H9 (cell line): ENCODE data around the gene CHRNA4. TPM values are rescaled to one million over a fixed set of nuclear protein-coding genes. Genes with fewer than 3 reads are reported as not detected.

Source experiments
- DNase-seq: peaks from one replicate; pipeline ENCODE4 v3.0.0-alpha.2; 2017
- H2AFZ ChIP-seq: one replicate; pipeline ENCODE4 v1.6.1; 2013; ENCODE audit warnings: mild to moderate bottlenecking, low read length, control low read depth, moderate library complexity
- H2AK5ac ChIP-seq: 2 replicates; pipeline ENCODE4 v1.6.1; 2013; ENCODE audit warnings: low read length, control low read depth, mixed read lengths; ENCODE audit not compliant: insufficient read length
- H2BK120ac ChIP-seq: one replicate; pipeline ENCODE4 v1.6.1; 2013; ENCODE audit warnings: low read depth, mild to moderate bottlenecking, low read length, control low read depth, inconsistent platforms; ENCODE audit not compliant: poor library complexity, severe bottlenecking
- H2BK12ac ChIP-seq: 2 replicates; pipeline ENCODE4 v1.6.1; 2013; ENCODE audit warnings: low read length, control low read depth, mixed read lengths, low read depth; ENCODE audit not compliant: insufficient read length
- H2BK15ac ChIP-seq: 2 replicates; pipeline ENCODE4 v1.6.1; 2013; ENCODE audit warnings: low read depth, low read length, control low read depth
- H2BK20ac ChIP-seq: one replicate; pipeline ENCODE4 v1.6.1; 2013; ENCODE audit warnings: low read depth, mild to moderate bottlenecking, low read length, control low read depth, inconsistent platforms; ENCODE audit not compliant: poor library complexity, severe bottlenecking
- H2BK5ac ChIP-seq: 2 replicates; pipeline ENCODE4 v1.6.1; 2013; ENCODE audit warnings: low read length, control low read depth, mixed read lengths; ENCODE audit not compliant: insufficient read length
- H3K14ac ChIP-seq: 2 replicates; pipeline ENCODE4 v1.6.1; 2013; ENCODE audit warnings: low read length, control low read depth; ENCODE audit not compliant: insufficient read depth
- H3K18ac ChIP-seq: 2 replicates; pipeline ENCODE4 v1.6.1; 2013; ENCODE audit warnings: low read depth, mild to moderate bottlenecking, mixed read lengths, low read length, control low read depth; ENCODE audit not compliant: insufficient read length
- H3K23ac ChIP-seq: 2 replicates; pipeline ENCODE4 v1.6.1; 2013; ENCODE audit warnings: low read length, control low read depth, mixed read lengths, low read depth; ENCODE audit not compliant: insufficient read length
- H3K23me2 ChIP-seq: 2 replicates; pipeline ENCODE4 v1.6.1; 2013; ENCODE audit warnings: low read depth, mild to moderate bottlenecking, mixed read lengths, low read length, control low read depth; ENCODE audit not compliant: insufficient read length, poor library complexity, severe bottlenecking
- H3K27ac ChIP-seq: 2 replicates; pipeline ENCODE4 v1.5.1; 2013; ENCODE audit warnings: low read length, control low read depth, mixed read lengths, low read depth; ENCODE audit not compliant: insufficient read length
- H3K27me3 ChIP-seq: 2 replicates; pipeline ENCODE4 v1.6.1; 2013; ENCODE audit warnings: low read length, control low read depth, inconsistent platforms; ENCODE audit not compliant: insufficient read depth
- H3K4ac ChIP-seq: 2 replicates; pipeline ENCODE4 v1.6.1; 2013; ENCODE audit warnings: low read depth, mild to moderate bottlenecking, control low read depth, inconsistent platforms, low read length, moderate library complexity
- H3K4me1 ChIP-seq: 2 replicates; pipeline ENCODE4 v1.6.1; 2013; ENCODE audit warnings: low read length, control low read depth, inconsistent platforms; ENCODE audit not compliant: insufficient read depth
- H3K4me2 ChIP-seq: 2 replicates; pipeline ENCODE4 v1.6.1; 2013; ENCODE audit warnings: low read length, control low read depth, mixed read lengths; ENCODE audit not compliant: insufficient read length, insufficient read depth
- H3K56ac ChIP-seq: 2 replicates; pipeline ENCODE4 v1.6.1; 2013; ENCODE audit warnings: low read depth, mild to moderate bottlenecking, mixed read lengths, low read length, control low read depth; ENCODE audit not compliant: insufficient read length
- H3K79me1 ChIP-seq: 2 replicates; pipeline ENCODE4 v1.6.1; 2013; ENCODE audit warnings: low read depth, mild to moderate bottlenecking, moderate library complexity, low read length, control low read depth, inconsistent platforms; ENCODE audit not compliant: insufficient read depth, poor library complexity, severe bottlenecking
- H3K79me2 ChIP-seq: 2 replicates; pipeline ENCODE4 v1.6.1; 2013; ENCODE audit warnings: low read length, control low read depth, inconsistent platforms; ENCODE audit not compliant: insufficient read depth
- H3K9ac ChIP-seq: 2 replicates; pipeline ENCODE4 v1.6.1; 2013; ENCODE audit warnings: low read length, control low read depth, mixed read lengths; ENCODE audit not compliant: insufficient read length; ENCODE audit errors: extremely low read depth
- H3K9me3 ChIP-seq: one replicate; pipeline ENCODE4 v1.6.1; 2013; ENCODE audit warnings: low read depth, low read length, inconsistent platforms; ENCODE audit not compliant: control insufficient read depth
- H3T11ph ChIP-seq: one replicate; pipeline ENCODE4 v1.6.1; 2013; ENCODE audit warnings: mild to moderate bottlenecking, low read length, control low read depth, inconsistent platforms
- H4K20me1 ChIP-seq: one replicate; pipeline ENCODE4 v1.6.1; 2013; ENCODE audit not compliant: control insufficient read depth, insufficient read length, insufficient read depth
- H4K5ac ChIP-seq: 2 replicates; pipeline ENCODE4 v1.6.1; 2013; ENCODE audit warnings: low read depth, mild to moderate bottlenecking, mixed read lengths, low read length, control low read depth; ENCODE audit not compliant: insufficient read length
- H4K8ac ChIP-seq: replicated peaks from 2 replicates; pipeline ENCODE4 v1.6.1; 2013; ENCODE audit warnings: low read length, control low read depth, mixed read lengths, low read depth; ENCODE audit not compliant: insufficient read length
- H4K91ac ChIP-seq: 2 replicates; pipeline ENCODE4 v1.6.1; 2013; ENCODE audit warnings: low read depth, mild to moderate bottlenecking, moderate library complexity, mixed read lengths, low read length, control low read depth; ENCODE audit not compliant: insufficient read length
- H3K27ac Mint-ChIP-seq, 3 experiments: 2 replicates in 2 of 3; 3 replicates in 1 of 3; pipeline ENCODE4 v1.8.0; 2020 to 2021; ENCODE audit warnings: mixed read lengths in 3 of 3, mild to moderate bottlenecking in 1 of 3, moderate library complexity in 1 of 3
- H3K27me3 Mint-ChIP-seq: 2 replicates; pipeline ENCODE4 v1.8.0; 2021; ENCODE audit warnings: low read depth, mild to moderate bottlenecking, moderate library complexity, mixed read lengths
- H3K36me3 Mint-ChIP-seq, 3 experiments: 2 replicates in 2 of 3; 3 replicates in 1 of 3; pipeline ENCODE4 v1.8.0; 2020 to 2021; ENCODE audit warnings: low read depth in 3 of 3, mixed read lengths in 3 of 3; ENCODE audit not compliant: insufficient read depth in 1 of 3
- H3K4me1 Mint-ChIP-seq, 2 experiments: 2 replicates each; pipeline ENCODE4 v1.8.0; 2020; ENCODE audit warnings: mixed read lengths in 2 of 2
- H3K4me3 Mint-ChIP-seq, 2 experiments: 2 replicates in 1 of 2; 3 replicates in 1 of 2; pipeline ENCODE4 v1.8.0; 2020 to 2021; ENCODE audit warnings: mild to moderate bottlenecking in 2 of 2, mixed read lengths in 2 of 2, moderate library complexity in 1 of 2
- H3K9me3 Mint-ChIP-seq, 2 experiments: 2 replicates in 1 of 2; 3 replicates in 1 of 2; pipeline ENCODE4 v1.8.0; 2020; ENCODE audit warnings: mild to moderate bottlenecking in 2 of 2, mixed read lengths in 2 of 2, moderate library complexity in 1 of 2
- WGBS: extraction: QIAGEN DNeasy Blood & Tissue Kit; methylation state at CpG from one replicate; pipeline ENCODE4 v1.1.7; 2013; ENCODE audit warnings: missing lambda C conversion rate, low lambda C conversion rate, mixed read lengths; ENCODE audit not compliant: insufficient read length; ENCODE audit errors: extremely low coverage; 5-methylcytosine and 5-hydroxymethylcytosine counted together
- total RNA-seq: library from RNA; stranded (reverse); gene quantifications from 2 replicates; pipeline ENCODE4 v1.2.1, GENCODE V29; 2021
- TF ChIP-seq, protein P1 (sequence below): fragments of 200-600 bp; sonication (generic); conservative IDR thresholded peaks from 3 replicates; pipeline ENCODE4 v1.8.0; 2021; ENCODE audit warnings: antibody characterized with exemption, mild to moderate bottlenecking

CHRNA4 gene
- total RNA-seq, 1 experiment from 2014 or later: 2.5 TPM

DNA sequence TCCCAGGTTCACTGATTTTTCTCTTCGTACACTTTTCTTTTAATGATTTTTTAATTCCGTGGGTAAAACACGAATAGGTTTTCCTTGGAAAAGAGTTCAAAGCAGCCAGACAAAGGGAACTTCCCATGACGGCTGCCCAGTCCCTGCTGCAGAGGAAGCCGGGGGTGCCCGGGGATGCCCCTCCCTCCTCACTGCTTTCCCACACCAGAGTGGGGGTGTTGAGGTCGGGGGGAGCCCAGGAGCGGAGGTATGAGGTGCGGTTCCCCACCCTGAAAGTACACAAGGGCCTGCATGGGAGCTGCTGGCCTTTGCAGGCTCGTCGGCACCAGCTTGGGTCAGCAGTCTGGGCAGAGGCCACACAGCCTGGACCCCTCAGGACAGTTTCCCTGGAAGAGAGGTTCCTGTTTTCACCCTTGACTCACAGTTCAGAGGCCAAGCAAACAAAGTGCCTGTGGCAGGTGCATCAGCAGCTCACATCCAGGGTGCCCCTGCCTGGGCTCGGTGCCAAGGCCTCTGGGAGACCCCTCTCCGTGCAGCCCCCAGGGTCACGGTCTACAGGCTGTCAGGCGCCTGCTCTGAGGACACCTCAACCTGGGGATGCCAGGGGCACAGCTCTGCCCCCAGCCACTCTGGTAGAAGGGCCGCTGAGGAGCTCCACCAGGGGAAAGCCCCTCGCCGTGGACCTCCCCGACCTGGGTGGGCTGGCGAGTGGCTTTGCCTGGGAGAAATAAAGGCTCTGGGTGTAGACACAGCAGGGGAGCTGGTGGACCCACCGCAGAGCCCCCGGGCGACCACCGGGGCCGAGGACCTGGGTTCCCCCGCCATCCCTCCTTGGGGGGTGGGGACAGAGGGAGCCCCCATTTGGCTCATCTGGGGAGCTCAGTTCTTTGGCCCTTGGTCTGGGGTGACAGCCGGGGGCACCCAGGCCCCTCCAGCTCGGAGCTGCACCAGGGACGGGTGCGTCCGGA is 15.4 kb upstream of the CHRNA4 start:
- Histone ChIP-seq H3K23me2 (no peaks in the 10 kb centered on the region), H4K91ac (no peak overlapping the region), H4K5ac (no peak overlapping the region), H2BK20ac (no peak overlapping the region), H3K9me3 (no peaks in the 10 kb centered on the region), H2AK5ac (no peak overlapping the region), H3K4me1 (peaks cover 4% of the 10 kb centered on the region; the same call in 1 of the 2 replicates), H3K79me1 (no peaks in the 10 kb centered on the region), H2BK12ac (no peak overlapping the region), H2BK15ac (no peak overlapping the region), H4K8ac (no peak overlapping the region), H3K14ac (no peak overlapping the region), H3K56ac (no peak overlapping the region), H3K27me3 (no peaks in the 10 kb centered on the region), H3K23ac (no peak overlapping the region), H3K4me2 (no peak overlapping the region), H3K9ac (no peak overlapping the region), H3K18ac (no peak overlapping the region), H3K79me2 (no peaks in the 10 kb centered on the region), H2BK5ac (no peak overlapping the region), H2BK120ac (no peak overlapping the region), H4K20me1 (no peaks in the 10 kb centered on the region), H3K4ac (no peak overlapping the region), H3T11ph (no peak overlapping the region), H2AFZ (no peak overlapping the region), H3K27ac (no peak overlapping the region)
- no peak for DNase-seq
- Mint-ChIP-seq H3K27me3 (no peaks in the 10 kb centered on the region; the same call in none of the 2 replicates), H3K4me3 (no peak overlapping the region; a peak in 1 of 5 replicates), H3K4me1 (peaks cover 12 to 32% of the 10 kb centered on the region in 2 experiments), H3K27ac (no peak overlapping the region), H3K9me3 (peaks cover 0 to 5% of the 10 kb centered on the region in 2 experiments; a peak in 1 of 5 replicates), H3K36me3 (no peaks in the 10 kb centered on the region)
- WGBS: no CpG with 5 or more reads among the region's 31 CpGs
- TF ChIP-seq, protein P1, sequence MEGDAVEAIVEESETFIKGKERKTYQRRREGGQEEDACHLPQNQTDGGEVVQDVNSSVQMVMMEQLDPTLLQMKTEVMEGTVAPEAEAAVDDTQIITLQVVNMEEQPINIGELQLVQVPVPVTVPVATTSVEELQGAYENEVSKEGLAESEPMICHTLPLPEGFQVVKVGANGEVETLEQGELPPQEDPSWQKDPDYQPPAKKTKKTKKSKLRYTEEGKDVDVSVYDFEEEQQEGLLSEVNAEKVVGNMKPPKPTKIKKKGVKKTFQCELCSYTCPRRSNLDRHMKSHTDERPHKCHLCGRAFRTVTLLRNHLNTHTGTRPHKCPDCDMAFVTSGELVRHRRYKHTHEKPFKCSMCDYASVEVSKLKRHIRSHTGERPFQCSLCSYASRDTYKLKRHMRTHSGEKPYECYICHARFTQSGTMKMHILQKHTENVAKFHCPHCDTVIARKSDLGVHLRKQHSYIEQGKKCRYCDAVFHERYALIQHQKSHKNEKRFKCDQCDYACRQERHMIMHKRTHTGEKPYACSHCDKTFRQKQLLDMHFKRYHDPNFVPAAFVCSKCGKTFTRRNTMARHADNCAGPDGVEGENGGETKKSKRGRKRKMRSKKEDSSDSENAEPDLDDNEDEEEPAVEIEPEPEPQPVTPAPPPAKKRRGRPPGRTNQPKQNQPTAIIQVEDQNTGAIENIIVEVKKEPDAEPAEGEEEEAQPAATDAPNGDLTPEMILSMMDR: no peak
